OCI-LY7 (cell line): ENCODE data around the gene GPD2. TPM values are rescaled to one million over a fixed set of nuclear protein-coding genes. Genes with fewer than 3 reads are reported as not detected.

ENCODE experiments used
- BruUV-seq: library from RNA; stranded (reverse); fragments of 400-500 nt; replicated peaks from 2 replicates; lab custom pipeline; 2021; lab: Mats Ljungman, UMichigan
- CTCF ChIA-PET: fragments of 300-600 bp; sonication (Branson Sonifier 250); formaldehyde crosslinking; loops from one replicate; lab custom pipeline; 2022; ENCODE audit warnings: antibody characterized with exemption; ENCODE audit not compliant: unreplicated experiment; lab: Charles Lee
- POLR2A ChIA-PET: fragments of 300-600 bp; sonication (Branson Sonifier 250); formaldehyde crosslinking; loops from one replicate; lab custom pipeline; 2022; ENCODE audit warnings: antibody characterized with exemption; lab: Charles Lee
- DNase-seq: peaks from one replicate; pipeline ENCODE4 v3.0.0-alpha.2; 2015; ENCODE audit warnings: low spot score
- H2AFZ ChIP-seq: fragments of 200-600 bp; sonication (generic), shearing (Covaris generic); 2 replicates; pipeline ENCODE4 v1.6.1; 2014; ENCODE audit warnings: mild to moderate bottlenecking, antibody characterized with exemption, low read length, moderate library complexity
- H3K27ac ChIP-seq: fragments of 200-600 bp; sonication (generic); 2 replicates; pipeline ENCODE4 v1.5.1; 2014; ENCODE audit warnings: mixed run types, low read depth, mild to moderate bottlenecking, moderate library complexity, low read length, inconsistent platforms; ENCODE audit not compliant: poor library complexity, severe bottlenecking
- H3K36me3 ChIP-seq: fragments of 200-600 bp; sonication (generic); 2 replicates; pipeline ENCODE4 v1.6.1; 2014; ENCODE audit warnings: mild to moderate bottlenecking, antibody characterized with exemption, low read length, moderate library complexity, mixed read lengths; ENCODE audit not compliant: insufficient read depth
- H3K4me1 ChIP-seq: fragments of 200-600 bp; sonication (generic); 2 replicates; pipeline ENCODE4 v1.5.1; 2014; ENCODE audit warnings: mild to moderate bottlenecking, low read length; ENCODE audit not compliant: insufficient read depth, poor library complexity, severe bottlenecking
- H3K4me2 ChIP-seq: fragments of 200-600 bp; sonication (generic); 2 replicates; pipeline ENCODE4 v1.6.1; 2014; ENCODE audit warnings: mild to moderate bottlenecking, low read length
- H3K4me3 ChIP-seq: fragments of 200-600 bp; sonication (generic); 2 replicates; pipeline ENCODE4 v1.5.1; 2014; ENCODE audit warnings: mild to moderate bottlenecking, low read depth, low read length; ENCODE audit not compliant: poor library complexity, severe bottlenecking
- H3K79me2 ChIP-seq: fragments of 200-600 bp; sonication (generic); 2 replicates; pipeline ENCODE4 v1.6.1; 2016; ENCODE audit warnings: low read depth, mild to moderate bottlenecking, low read length, moderate library complexity, mixed read lengths; ENCODE audit not compliant: insufficient read depth
- H3K9me2 ChIP-seq: fragments of 200-600 bp; sonication (generic); 2 replicates; pipeline ENCODE4 v1.6.1; 2016; ENCODE audit warnings: mild to moderate bottlenecking, low read length, mixed read lengths; ENCODE audit not compliant: insufficient read depth
- H3K9me3 ChIP-seq: fragments of 200-600 bp; sonication (generic); 2 replicates; pipeline ENCODE4 v1.6.1; 2014; ENCODE audit warnings: mild to moderate bottlenecking, mixed run types, low read length, mixed read lengths
- H4K20me1 ChIP-seq: fragments of 200-600 bp; sonication (generic); 2 replicates; pipeline ENCODE4 v1.6.1; 2014; ENCODE audit warnings: mild to moderate bottlenecking, antibody characterized with exemption, low read length, moderate library complexity, mixed read lengths; ENCODE audit not compliant: insufficient read depth
- CTCF ChIP-seq: fragments of 200-600 bp; sonication (generic); conservative IDR thresholded peaks from 2 replicates; pipeline ENCODE4 v1.5.1; 2014; ENCODE audit warnings: mild to moderate bottlenecking, antibody characterized with exemption, low read length, moderate library complexity, mixed read lengths
- EZH2phosphoT487 ChIP-seq: fragments of 200-600 bp; sonication (generic); IDR thresholded peaks from 2 replicates; pipeline ENCODE4 v1.6.1; 2018; ENCODE audit warnings: low read depth, borderline replicate concordance, mild to moderate bottlenecking, mixed run types, antibody characterized with exemption, low read length, moderate library complexity, mixed read lengths
- intact Hi-C: fragments of 100-400 bp; cut with micrococcal nuclease; formaldehyde crosslinking; loops from one replicate; pipeline ENCODE4 v1.10.0; 2022; ENCODE audit not compliant: unreplicated experiment
- total RNA-seq, 2 experiments: library from RNA; depleted of rRNA in 1 of 2; stranded (reverse); fragments of >200 nt in 1 of 2; shearing (Covaris generic) in 1 of 2; gene quantifications; 2 replicates each; pipeline ENCODE4 v1.2.3, GENCODE V29; 2014 to 2022

GPD2 gene
- total RNA-seq, 2 experiments from 2014 or later, result 6.6 to 20.2 TPM

DNA sequence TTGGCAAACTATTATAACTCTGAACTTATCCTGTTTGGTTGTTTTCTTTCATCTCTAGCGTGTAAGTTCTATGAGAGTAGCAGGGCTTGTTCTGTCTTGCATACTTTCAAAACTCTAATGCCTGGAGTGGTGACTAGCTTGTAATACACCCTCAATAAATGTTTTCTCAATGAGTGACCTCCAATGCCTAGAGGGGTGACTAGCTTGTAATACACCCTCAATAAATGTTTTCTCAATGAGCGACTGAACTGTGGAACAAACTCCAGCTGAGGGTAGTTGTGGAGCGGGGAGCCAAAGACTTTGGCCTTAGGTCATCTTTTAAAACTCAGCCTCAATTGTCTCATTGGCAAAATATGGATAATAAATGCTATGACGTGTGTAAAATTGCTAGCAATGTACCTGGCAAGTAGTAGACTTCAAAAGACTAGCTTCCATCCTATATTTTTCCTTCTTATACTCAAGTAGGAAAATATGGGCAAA, 1.8 kb downstream of the GPD2 start:
- intact Hi-C loops, result loop anchor here (2.0 kb wide), 2 partner anchors 37 to 103 kb away; no protein-coding TSS in a partner anchor
- Histone ChIP-seq H3K9me2 (no peaks in the 10 kb centered on the region), H3K79me2 (no peaks in the 10 kb centered on the region; the same call in 1 of the 2 replicates), H3K4me1 (peaks cover 14% of the 10 kb centered on the region), H3K9me3 (no peaks in the 10 kb centered on the region), H3K4me2 (peak overlapping the region; percentile 69), H3K27ac (no peak overlapping the region), H3K36me3 (no peaks in the 10 kb centered on the region), H2AFZ (no peak overlapping the region), H4K20me1 (no peaks in the 10 kb centered on the region), H3K4me3 (no peak overlapping the region)
- no TSS peak for BruUV-seq
- DNase-seq, result no peak
- ChIA-PET CTCF (interaction anchor here (0.9 kb wide), 1 partner anchor 10 kb away, joined by 3 read pairs; no protein-coding TSS in a partner anchor), POLR2A (interaction anchor here (0.6 to 1.2 kb wide), 4 partner anchors 25 to 150 kb away, joined by 3 to 4 read pairs (median 3); no protein-coding TSS in a partner anchor)
- TF ChIP-seq EZH2phosphoT487, result no peak
- TF ChIP-seq CTCF, result no peak

DNA sequence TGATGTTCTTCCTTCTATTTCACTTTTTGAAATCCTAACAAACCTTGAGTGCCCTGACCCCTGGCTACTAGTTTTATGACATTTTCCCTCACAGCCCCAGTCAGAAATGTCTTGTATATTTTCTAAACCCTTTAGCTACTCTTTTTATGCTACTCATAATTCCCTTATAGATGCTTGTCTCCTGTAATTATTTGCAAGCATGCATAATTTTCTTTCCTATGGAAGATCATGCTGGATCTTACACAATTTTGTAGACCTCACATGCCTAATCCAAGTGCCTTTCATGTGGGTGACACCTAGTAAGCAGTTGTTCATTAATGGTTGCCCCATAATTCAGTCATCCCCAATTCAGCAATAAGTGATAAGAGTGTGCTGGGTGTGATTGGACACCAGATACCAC, 6.9 kb downstream of the GPD2 start:
- no peak for DNase-seq
- H3K4me2 ChIP-seq, result no peak overlapping the region
- no peaks in the 10 kb centered on the region for H3K79me2 ChIP-seq
- no peaks in the 10 kb centered on the region for H4K20me1 ChIP-seq
- H3K4me3 ChIP-seq, result no peak overlapping the region
- no peak overlapping the region for H2AFZ ChIP-seq
- intact Hi-C loops, result no loop called here
- no peaks in the 10 kb centered on the region for H3K9me3 ChIP-seq
- TF ChIP-seq EZH2phosphoT487 (no peak), CTCF (no peak)
- H3K9me2 ChIP-seq, result no peaks in the 10 kb centered on the region
- POLR2A ChIA-PET, result interaction anchor here (0.9 kb wide), 1 partner anchor 13 kb away, joined by 3 read pairs; no protein-coding TSS in a partner anchor
- H3K4me1 ChIP-seq, result no peaks in the 10 kb centered on the region
- H3K27ac ChIP-seq, result no peak overlapping the region
- H3K36me3 ChIP-seq, result no peaks in the 10 kb centered on the region
- BruUV-seq, result no TSS peak
- CTCF ChIA-PET, result no interaction called here
